NB4 (cell line): Measurements from ENCODE around the gene IQGAP2.

Experiments used
- DNase-seq: peaks from one replicate; pipeline ENCODE4 v3.0.0; 2010; ENCODE audit warnings: low read depth
- H3K4me3 ChIP-seq: one replicate; pipeline ENCODE4 v1.5.1; 2011; ENCODE audit warnings: mild to moderate bottlenecking, low read depth, low read length, moderate library complexity
- CTCF ChIP-seq: IDR thresholded peaks from one replicate; pipeline ENCODE4 v1.5.1; 2012; ENCODE audit warnings: low read depth, low read length
- MAX ChIP-seq: IDR thresholded peaks from 2 replicates; pipeline ENCODE4 v1.6.1; 2011; ENCODE audit warnings: low read depth, low read length
- MYC ChIP-seq: IDR thresholded peaks from 2 replicates; pipeline ENCODE4 v1.6.1; 2011; ENCODE audit warnings: low read depth, low read length
- POLR2A ChIP-seq: IDR thresholded peaks from 2 replicates; pipeline ENCODE4 v1.6.1; 2011; ENCODE audit warnings: mild to moderate bottlenecking; ENCODE audit not compliant: insufficient read length; ENCODE audit errors: extremely low read depth

Gene IQGAP2

DNA sequence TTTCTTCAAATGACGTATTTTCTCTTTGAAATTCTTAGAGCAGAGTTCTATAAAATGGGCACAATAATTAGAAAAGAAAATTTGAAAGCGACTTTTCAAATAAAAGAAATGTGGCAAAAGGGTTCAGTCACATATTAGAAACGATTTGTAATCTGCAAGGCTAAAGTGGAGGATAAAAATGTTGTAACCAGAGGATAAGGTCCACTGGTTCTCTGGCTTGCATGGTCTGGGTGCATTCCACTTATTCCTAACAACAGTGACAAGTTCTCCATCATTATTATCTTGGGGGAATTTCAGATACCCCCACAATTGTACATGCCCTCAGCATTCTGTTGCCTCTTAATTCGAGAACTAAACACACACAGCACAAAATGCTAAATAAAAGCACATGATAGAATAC, 91.1 kb downstream of the IQGAP2 start:
- no peak for TF ChIP-seq MAX
- no peak for TF ChIP-seq MYC
- TF ChIP-seq POLR2A: no peak
- TF ChIP-seq CTCF: no peak
- DNase-seq: no peak
- no peak overlapping the region for H3K4me3 ChIP-seq

- DNase-seq: no peak
- TF ChIP-seq CTCF: no peak
- no peak overlapping the region for H3K4me3 ChIP-seq
Measured at GRCh38 chr5:76495870-76496269, 92.8 kb downstream of the IQGAP2 start.

DNA sequence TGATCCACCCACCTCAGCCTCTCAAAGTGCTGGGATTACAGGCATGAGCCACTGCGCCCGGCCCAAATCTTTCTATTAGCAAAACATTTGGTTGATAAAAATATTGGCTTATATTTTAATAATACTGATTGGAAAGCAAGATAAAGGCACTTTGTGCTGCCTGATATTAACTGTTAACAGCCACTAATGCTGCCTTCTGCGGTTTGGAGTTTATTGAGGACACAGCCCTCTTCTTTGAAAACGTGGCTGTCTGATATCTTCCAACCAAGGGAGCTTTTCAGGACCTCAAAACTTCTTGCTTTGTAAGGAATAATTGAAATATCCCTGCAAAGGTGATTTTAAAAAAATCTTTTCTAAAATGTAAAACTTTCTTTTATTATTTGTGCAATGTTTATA, 94.0 kb downstream of the IQGAP2 start:
- H3K4me3 ChIP-seq: no peak overlapping the region
- TF ChIP-seq MYC: no peak
- TF ChIP-seq CTCF: no peak
- TF ChIP-seq MAX: no peak
- TF ChIP-seq POLR2A: no peak
- no peak for DNase-seq

- DNase-seq: no peak
- TF ChIP-seq MAX: no peak
- no peak overlapping the region for H3K4me3 ChIP-seq
Measured at GRCh38 chr5:76497986-76498717, 95.1 kb downstream of the IQGAP2 start.

- no peak for TF ChIP-seq MAX
- TF ChIP-seq MYC: no peak
- no peak for TF ChIP-seq CTCF
- TF ChIP-seq POLR2A: no peak
- no peak overlapping the region for H3K4me3 ChIP-seq
- no peak for DNase-seq
Measured at GRCh38 chr5:76499507-76500161, 96.5 kb downstream of the IQGAP2 start.

DNA sequence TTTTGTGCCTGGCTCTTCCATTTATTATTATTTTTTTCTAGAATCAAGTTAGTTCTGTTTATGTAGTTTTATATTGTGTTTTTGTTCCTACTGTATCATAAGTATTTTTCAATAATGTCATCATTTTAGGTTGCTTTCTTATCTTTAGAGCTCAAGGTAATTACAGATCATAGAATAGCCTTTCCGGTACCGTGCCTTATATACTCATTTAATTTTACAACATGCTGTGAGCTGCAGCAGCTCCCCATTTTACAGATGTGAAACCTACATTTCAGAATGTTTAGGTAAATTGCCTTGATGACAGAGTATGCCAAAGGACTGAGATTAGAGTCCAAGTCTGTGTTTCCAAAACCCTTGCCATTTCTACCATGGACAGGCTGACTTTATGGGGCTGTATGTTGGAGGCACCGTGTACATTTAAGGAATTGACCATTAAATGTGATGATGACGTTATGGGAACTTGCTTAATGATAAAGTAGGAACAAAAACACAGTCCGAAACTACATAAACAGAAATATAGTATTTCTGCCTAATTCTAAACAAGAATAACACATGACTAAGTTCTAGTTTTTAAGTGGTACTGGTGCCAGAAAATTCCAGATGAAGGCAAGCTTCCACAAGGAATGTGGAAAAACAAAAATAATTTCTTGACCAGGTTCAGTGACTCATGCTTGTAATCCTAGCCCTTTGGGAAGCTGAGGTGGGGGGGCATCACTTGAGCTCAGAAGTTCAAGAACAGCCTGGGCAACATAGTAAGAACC, 97.7 kb downstream of the IQGAP2 start:
- TF ChIP-seq MYC (no peak), POLR2A (no peak), MAX (no peak), CTCF (no peak)

More for the DNA sequence above, 97.7 kb downstream of the IQGAP2 start:
- DNase-seq: no peak
- no peak overlapping the region for H3K4me3 ChIP-seq
